NCI-H1092 treated with DMSO at 0.1 percent for 48 hours (cell line): ENCODE data around the gene ARID2.

Experiments
- DNase-seq: peaks from one replicate; lab custom pipeline; 2025; lab: John Stamatoyannopoulos, UW

Gene ARID2

GRCh38 chr12:45762185-45763110, 32.9 kb downstream of the ARID2 start:
- peak; percentile 52 for DNase-seq

GRCh38 chr12:45763381-45763780, 33.9 kb downstream of the ARID2 start:
- no peak for DNase-seq

- DNase-seq = no peak
Measured at GRCh38 chr12:45768194-45768593, 38.7 kb downstream of the ARID2 start.

- no peak for DNase-seq
Measured at GRCh38 chr12:45773747-45774146, 44.2 kb downstream of the ARID2 start.

- DNase-seq = no peak
Measured at GRCh38 chr12:45774508-45775162, 45.1 kb downstream of the ARID2 start.

- DNase-seq = no peak
Measured at GRCh38 chr12:45775465-45775864, 46.0 kb downstream of the ARID2 start.

- DNase-seq = no peak
Measured at GRCh38 chr12:45775964-45776363, 46.5 kb downstream of the ARID2 start.

GRCh38 chr12:45779936-45780335, 50.4 kb downstream of the ARID2 start:
- no peak for DNase-seq

GRCh38 chr12:45781080-45781479, 51.6 kb downstream of the ARID2 start:
- no peak for DNase-seq

- no peak for DNase-seq
Measured at GRCh38 chr12:45785315-45785714, 55.8 kb downstream of the ARID2 start.

- no peak for DNase-seq
Measured at GRCh38 chr12:45789025-45789424, 59.5 kb downstream of the ARID2 start.

- DNase-seq = no peak
Measured at GRCh38 chr12:45794422-45794821, 64.9 kb downstream of the ARID2 start.

GRCh38 chr12:45801625-45802024, 72.1 kb downstream of the ARID2 start:
- DNase-seq = no peak

GRCh38 chr12:45803111-45803510, 73.6 kb downstream of the ARID2 start:
- DNase-seq = no peak

- DNase-seq = no peak
Measured at GRCh38 chr12:45816652-45817051, 87.1 kb downstream of the ARID2 start.

GRCh38 chr12:45827974-45828373, 98.5 kb downstream of the ARID2 start:
- no peak for DNase-seq

- DNase-seq = no peak
Measured at GRCh38 chr12:45828402-45828801, 98.9 kb downstream of the ARID2 start.

GRCh38 chr12:45831590-45831989, 102.1 kb downstream of the ARID2 start:
- no peak for DNase-seq

GRCh38 chr12:45833401-45833800, 103.9 kb downstream of the ARID2 start:
- no peak for DNase-seq

GRCh38 chr12:45834809-45835208, 105.3 kb downstream of the ARID2 start:
- DNase-seq = no peak

- no peak for DNase-seq
Measured at GRCh38 chr12:45839917-45840316, 110.4 kb downstream of the ARID2 start.

- DNase-seq = no peak
Measured at GRCh38 chr12:45849289-45849688, 119.8 kb downstream of the ARID2 start.

GRCh38 chr12:45850302-45850701, 120.8 kb downstream of the ARID2 start:
- no peak for DNase-seq
